ENCODE results near the gene ZNF813. TPM values are rescaled to one million over a fixed set of nuclear protein-coding genes. Genes with fewer than 3 reads are reported as not detected.
"Not testable (repeated sequence)": the region's sequence is repeated elsewhere in the genome, so short reads cannot be mapped to it uniquely, and the experiment has no call there.

Gene ZNF813
- polyA plus RNA-seq, 1 of the 3 experiments (the other 2 are of a cell fraction), result 0.44 TPM

DNA sequence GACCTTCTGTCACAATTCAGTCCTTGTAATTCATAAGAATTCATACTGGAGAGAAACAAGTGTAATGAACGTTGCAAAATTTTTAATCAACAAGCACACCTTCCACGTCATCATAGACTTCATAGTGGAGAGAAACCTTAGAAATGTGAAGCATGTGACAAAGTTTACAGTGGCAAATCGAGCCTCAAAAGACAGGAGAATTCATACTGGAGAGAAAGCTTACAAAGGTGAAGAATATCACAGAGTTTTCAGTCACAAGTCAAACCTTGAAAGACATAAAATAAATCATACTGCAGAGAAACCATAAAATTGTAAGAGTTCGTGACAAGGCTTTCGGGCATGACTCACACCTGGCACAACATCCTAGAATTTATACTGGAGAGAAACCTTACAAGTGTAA, 24.6 kb downstream of the ZNF813 start:
- H3K4me1 ChIP-seq (ENCODE audit: control insufficient read depth in 1 of 2, insufficient read depth in 2 of 2, low read depth in 1 of 2, low read length in 1 of 2), result no peaks in the 10 kb centered on the region
- no peak overlapping the region for H3K9ac ChIP-seq
- 52% methylated on average over 5 of the region's 5 CpGs for WGBS (ENCODE audit: low lambda C conversion rate)
- ChIA-PET POLR2A (no interaction called here), CTCF (no interaction called here)
- H2AFZ ChIP-seq (ENCODE audit: low read depth), result no peak overlapping the region
- no peak for DNase-seq
- H3K4me2 ChIP-seq, result no peak overlapping the region
- peaks cover 3 to 44% of the 10 kb centered on the region in 2 experiments for H3K36me3 ChIP-seq (replicated peaks in 1 of 2; ENCODE audit: control insufficient read depth in 1 of 2, insufficient read depth in 2 of 2, low read length in 1 of 2)
- H3K79me2 ChIP-seq (ENCODE audit: insufficient read depth), result no peaks in the 10 kb centered on the region
- no peaks in the 10 kb centered on the region for H3F3A ChIP-seq (replicated peaks; ENCODE audit: insufficient read depth)
- H3K27ac ChIP-seq (ENCODE audit: low read depth in 2 of 2, low read length in 1 of 2), result no peak overlapping the region
- no peak for TF ChIP-seq POLR2AphosphoS5 (IDR thresholded peaks at IDR 0.05; ENCODE audit: low read depth, low read length)
- TF ChIP-seq RAD21 (IDR thresholded peaks at IDR 0.05; ENCODE audit: low read length), result no peak
- no peak for TF ChIP-seq RCOR1 (IDR thresholded peaks at IDR 0.05; ENCODE audit: low read length)
- TF ChIP-seq ZBTB33 (IDR thresholded peaks at IDR 0.05; ENCODE audit: borderline replicate concordance, low read depth), result no peak
- no peak for TF ChIP-seq SMC3 (IDR thresholded peaks at IDR 0.05; ENCODE audit: low read depth, low read length)
- no peak for TF ChIP-seq MEF2A (IDR thresholded peaks at IDR 0.05; ENCODE audit: borderline replicate concordance, low read depth)
- TF ChIP-seq FOSL2 (IDR thresholded peaks at IDR 0.05; ENCODE audit: borderline replicate concordance, low read depth), result no peak
- TF ChIP-seq EZH2phosphoT487 (IDR thresholded peaks at IDR 0.05; ENCODE audit: borderline replicate concordance, low read depth), result no peak
- no peak for TF ChIP-seq PBX3 (IDR thresholded peaks at IDR 0.05)
- no peak for TF ChIP-seq GABPA (IDR thresholded peaks at IDR 0.05; ENCODE audit: low read depth)
- no peak for TF ChIP-seq GATA2 (CRISPR knock-in tag; IDR thresholded peaks at IDR 0.05)
- no peak overlapping the region for H3K4me3 ChIP-seq (ENCODE audit: low read depth in 2 of 2, low read length in 1 of 2)
- no peaks in the 10 kb centered on the region for H4K20me1 ChIP-seq (ENCODE audit: insufficient read depth)
- no peaks in the 10 kb centered on the region for H3K27me3 ChIP-seq (ENCODE audit: insufficient read depth)
- peaks cover 6% of the 10 kb centered on the region; the same call in 1 of the 2 replicates for H3K9me3 ChIP-seq
- no peaks in the 10 kb centered on the region for H3K9me2 ChIP-seq

GRCh38 chr19:53497311-53498023, 29.9 kb downstream of the ZNF813 start:
- CTCF ChIA-PET; H3K9me2 ChIP-seq; DNase-seq; H3K79me2 ChIP-seq (ENCODE audit: insufficient read depth); H3K4me1 ChIP-seq (ENCODE audit: control insufficient read depth in 1 of 2, insufficient read depth in 2 of 2, low read depth in 1 of 2, low read length in 1 of 2); H2AFZ ChIP-seq (ENCODE audit: low read depth); H3K4me3 ChIP-seq (ENCODE audit: low read depth in 2 of 2, low read length in 1 of 2); H3K27me3 ChIP-seq (ENCODE audit: insufficient read depth); H3K9ac ChIP-seq; H3K36me3 ChIP-seq (replicated peaks in 1 of 2; ENCODE audit: control insufficient read depth in 1 of 2, insufficient read depth in 2 of 2, low read length in 1 of 2); H3F3A ChIP-seq (replicated peaks; ENCODE audit: insufficient read depth); POLR2A ChIA-PET; H3K9me3 ChIP-seq; H3K27ac ChIP-seq (ENCODE audit: low read depth in 2 of 2, low read length in 1 of 2); H3K4me2 ChIP-seq; H4K20me1 ChIP-seq (ENCODE audit: insufficient read depth): not testable (repeated sequence)
- 47% methylated on average over 11 of the region's 11 CpGs for WGBS (ENCODE audit: low lambda C conversion rate)

- CTCF ChIA-PET; H3K9me3 ChIP-seq; H3K4me2 ChIP-seq; H4K20me1 ChIP-seq (ENCODE audit: insufficient read depth); H3K4me1 ChIP-seq (ENCODE audit: control insufficient read depth in 1 of 2, insufficient read depth in 2 of 2, low read depth in 1 of 2, low read length in 1 of 2); H3K79me2 ChIP-seq (ENCODE audit: insufficient read depth); H3K36me3 ChIP-seq (replicated peaks in 1 of 2; ENCODE audit: control insufficient read depth in 1 of 2, insufficient read depth in 2 of 2, low read length in 1 of 2); H3K27ac ChIP-seq (ENCODE audit: low read depth in 2 of 2, low read length in 1 of 2); H2AFZ ChIP-seq (ENCODE audit: low read depth); H3K27me3 ChIP-seq (ENCODE audit: insufficient read depth); DNase-seq; H3K9me2 ChIP-seq; H3K9ac ChIP-seq; H3F3A ChIP-seq (replicated peaks; ENCODE audit: insufficient read depth); H3K4me3 ChIP-seq (ENCODE audit: low read depth in 2 of 2, low read length in 1 of 2); POLR2A ChIA-PET: not testable (repeated sequence)
- WGBS (ENCODE audit: low lambda C conversion rate), result 66% methylated on average over 4 of the region's 4 CpGs
Measured at GRCh38 chr19:53498024-53498395, 30.5 kb downstream of the ZNF813 start.

DNA sequence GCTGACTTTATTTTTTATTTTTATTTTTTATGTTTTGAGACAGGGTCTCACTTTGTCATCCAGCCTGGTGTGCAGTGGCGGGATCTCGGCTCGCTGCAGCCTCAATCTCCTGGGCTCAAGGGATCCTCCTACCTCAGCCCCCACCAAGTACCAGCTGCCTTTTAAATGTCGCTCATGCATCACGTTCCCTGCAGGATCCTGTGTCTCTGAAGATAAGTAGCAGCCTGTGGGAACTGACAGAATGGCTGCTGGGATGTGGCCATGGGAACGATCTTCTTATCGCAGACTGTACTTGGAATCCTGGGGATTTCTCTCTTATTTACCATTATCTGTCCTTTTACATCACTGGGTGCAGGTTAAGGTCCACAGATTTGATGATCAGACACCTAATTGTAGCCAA, 35.6 kb downstream of the ZNF813 start:
- H2AFZ ChIP-seq (ENCODE audit: low read depth); H3K9me3 ChIP-seq; H3F3A ChIP-seq (replicated peaks; ENCODE audit: insufficient read depth); H3K9me2 ChIP-seq; H3K27me3 ChIP-seq (ENCODE audit: insufficient read depth); DNase-seq; H3K79me2 ChIP-seq (ENCODE audit: insufficient read depth); H3K27ac ChIP-seq (ENCODE audit: low read depth in 2 of 2, low read length in 1 of 2); H3K4me2 ChIP-seq; POLR2A ChIA-PET; H3K9ac ChIP-seq; H4K20me1 ChIP-seq (ENCODE audit: insufficient read depth); H3K36me3 ChIP-seq (replicated peaks in 1 of 2; ENCODE audit: control insufficient read depth in 1 of 2, insufficient read depth in 2 of 2, low read length in 1 of 2); H3K4me1 ChIP-seq (ENCODE audit: control insufficient read depth in 1 of 2, insufficient read depth in 2 of 2, low read depth in 1 of 2, low read length in 1 of 2): not testable (repeated sequence)
- 29% methylated on average over 7 of the region's 7 CpGs for WGBS (ENCODE audit: low lambda C conversion rate)
- CTCF ChIA-PET, result interaction anchor here (0.6 to 1.3 kb wide), 2 partner anchors 71 to 134 kb away, joined by 3 read pairs; no protein-coding TSS in a partner anchor
- H3K4me3 ChIP-seq (ENCODE audit: low read depth in 2 of 2, low read length in 1 of 2), result peak overlapping the region in 1 of 2 experiments; percentile 17; a peak in 1 of 4 replicates
